Body of pancreas (tissue), 4 donors: ENCODE results near the gene ASPDH. TPM values are rescaled to one million over a fixed set of nuclear protein-coding genes. Genes with fewer than 3 reads are reported as not detected.

Source experiments
- ATAC-seq: fragments of 150-250 bp; one replicate; pipeline ENCODE4 v1.9.1; 2016
- DNase-seq, 4 donors: peaks; one replicate each; pipeline ENCODE4 v3.0.0-alpha.2; 2019
- H3K27ac ChIP-seq, 4 donors: fragments of 200-600 bp; sonication (generic); 1 replicate in 3 of 4; 2 replicates in 1 of 4; pipeline versions ENCODE4 v1.5.1 to v1.6.1; 2016 to 2019; ENCODE audit warnings: mild to moderate bottlenecking in 1 of 4, mixed read lengths in 1 of 4, moderate library complexity in 1 of 4
- H3K27me3 ChIP-seq, 2 donors: fragments of 200-600 bp; sonication (generic); one replicate each; pipeline ENCODE4 v1.6.0; 2016; ENCODE audit warnings: mild to moderate bottlenecking in 1 of 2
- H3K36me3 ChIP-seq, 2 donors: fragments of 200-600 bp; sonication (generic); replicated peaks in 1 of 2; 2 replicates each; pipeline ENCODE4 v1.5.1; 2016; ENCODE audit warnings: low read depth in 2 of 2; ENCODE audit not compliant: insufficient read depth in 1 of 2
- H3K4me1 ChIP-seq: fragments of 200-600 bp; sonication (generic); one replicate; pipeline ENCODE4 v1.6.0; 2016
- H3K4me3 ChIP-seq, 2 donors: fragments of 200-600 bp; sonication (generic); 1 replicate in 1 of 2; 2 replicates in 1 of 2; pipeline ENCODE4 v1.5.1; 2016 to 2019
- H3K9me3 ChIP-seq, 3 donors: fragments of 200-600 bp; sonication (generic); 1 replicate in 2 of 3; 2 replicates in 1 of 3; pipeline ENCODE4 v1.5.1; 2016
- CTCF ChIP-seq, 7 experiments: fragments of 450-650 bp in 4 of 7; fragments of 200-600 bp in 3 of 7; sonication (generic) in 3 of 7; IDR thresholded peaks; one replicate each; pipeline ENCODE4 v1.5.1; 2016 to 2019; ENCODE audit warnings: antibody characterized with exemption in 7 of 7
- POLR2A ChIP-seq, 3 donors: fragments of 450-650 bp; IDR thresholded peaks; one replicate each; pipeline ENCODE4 v1.6.1; 2016; ENCODE audit warnings: antibody characterized with exemption in 3 of 3, mild to moderate bottlenecking in 2 of 3
- WGBS, 2 donors: methylation state at CpG; one replicate each; pipeline ENCODE4 v1.1.5; 2017; 5-methylcytosine and 5-hydroxymethylcytosine counted together
- intact Hi-C: fragments of 100-400 bp; cut with DNase I; formaldehyde crosslinking; loops from one replicate; pipeline ENCODE4 v1.15.1; 2023
- total RNA-seq, 2 donors: library from RNA; depleted of rRNA; stranded (reverse); fragments of >200 nt; gene quantifications; one replicate each; pipeline ENCODE4 v1.1.0, GENCODE V29; 2016

ASPDH gene
- total RNA-seq, 2 donors from 2014 or later = not detected

GRCh38 chr19:50509366-50509765, 4.3 kb downstream of the ASPDH start:
- no peaks in the 10 kb centered on the region for H3K9me3 ChIP-seq
- 83 to 88% methylated on average over 11 of the region's 11 CpGs for WGBS, 2 donors
- peaks cover 9% of the 10 kb centered on the region for H3K4me1 ChIP-seq
- intact Hi-C loops = no loop called here
- H3K36me3 ChIP-seq = no peaks in the 10 kb centered on the region
- H3K4me3 ChIP-seq = no peak overlapping the region
- no peaks in the 10 kb centered on the region for H3K27me3 ChIP-seq
- TF ChIP-seq CTCF (IDR thresholded peaks at IDR 0.05) (no peak), POLR2A (IDR thresholded peaks at IDR 0.05) (no peak)
- DNase-seq = no peak
- ATAC-seq = no peak
- H3K27ac ChIP-seq = no peak overlapping the region

DNA sequence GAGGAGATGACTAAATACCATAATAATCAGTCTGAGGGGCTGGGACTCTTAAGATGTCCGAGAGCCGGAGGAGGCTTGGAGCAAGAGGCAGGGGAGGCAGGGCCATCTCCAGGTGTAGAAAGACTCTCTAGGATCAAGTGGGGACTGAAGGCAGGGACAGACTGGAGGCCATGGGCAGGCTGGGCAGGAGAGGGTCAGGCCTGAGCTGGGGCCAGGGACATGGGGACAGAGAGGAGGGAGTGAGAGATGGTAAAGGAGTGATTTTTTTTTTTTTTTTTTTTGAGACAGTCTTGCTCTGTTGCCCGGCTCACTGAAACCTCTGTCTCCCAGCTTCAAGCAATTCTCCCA, 4.9 kb downstream of the ASPDH start:
- peaks cover 9% of the 10 kb centered on the region for H3K4me1 ChIP-seq
- H3K27ac ChIP-seq = no peak overlapping the region
- H3K4me3 ChIP-seq = no peak overlapping the region
- intact Hi-C loops = no loop called here
- no peak for ATAC-seq
- DNase-seq = no peak
- no peaks in the 10 kb centered on the region for H3K27me3 ChIP-seq
- WGBS, 2 donors = 86% methylated on average over 3 of the region's 3 CpGs
- no peak for TF ChIP-seq POLR2A (IDR thresholded peaks at IDR 0.05)
- no peak for TF ChIP-seq CTCF (IDR thresholded peaks at IDR 0.05)
- no peaks in the 10 kb centered on the region for H3K36me3 ChIP-seq
- no peaks in the 10 kb centered on the region for H3K9me3 ChIP-seq

GRCh38 chr19:50507376-50507775, 6.3 kb downstream of the ASPDH start:
- Histone ChIP-seq H3K9me3 (no peaks in the 10 kb centered on the region), H3K4me3 (no peak overlapping the region), H3K27me3 (no peaks in the 10 kb centered on the region), H3K27ac (no peak overlapping the region), H3K36me3 (no peaks in the 10 kb centered on the region), H3K4me1 (peaks cover 9% of the 10 kb centered on the region)
- TF ChIP-seq POLR2A (IDR thresholded peaks at IDR 0.05) (no peak), CTCF (IDR thresholded peaks at IDR 0.05) (no peak)
- intact Hi-C loops = no loop called here
- DNase-seq (no peak), ATAC-seq (no peak)
- 88 to 93% methylated on average over 4 to 8 of the region's 8 CpGs for WGBS, 2 donors

DNA sequence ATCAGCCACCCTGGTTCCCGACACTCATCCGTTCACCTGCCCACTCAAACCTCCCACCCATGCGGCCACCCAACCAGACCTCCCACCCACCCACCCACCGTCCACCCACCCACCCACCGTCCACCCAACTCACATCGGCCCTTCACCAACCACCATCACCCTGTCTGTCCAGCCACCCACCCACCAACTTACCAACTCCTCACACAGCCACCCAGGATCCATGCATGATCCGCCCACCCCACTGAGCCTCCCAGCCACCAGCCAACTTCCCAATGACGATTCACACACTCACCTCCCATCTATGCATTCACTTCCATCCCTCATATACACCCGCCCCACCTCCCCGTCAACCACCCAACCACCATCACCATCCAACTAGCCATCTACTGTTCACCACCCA, 7.0 kb downstream of the ASPDH start:
- H3K36me3 ChIP-seq = no peaks in the 10 kb centered on the region
- H3K27me3 ChIP-seq = no peaks in the 10 kb centered on the region
- no peak for ATAC-seq
- H3K27ac ChIP-seq = no peak overlapping the region
- WGBS, 2 donors = 90 to 95% methylated on average over 4 to 10 of the region's 10 CpGs
- H3K4me3 ChIP-seq = no peak overlapping the region
- H3K4me1 ChIP-seq = peaks cover 9% of the 10 kb centered on the region
- no peak for DNase-seq
- H3K9me3 ChIP-seq = no peaks in the 10 kb centered on the region
- intact Hi-C loops = no loop called here
- no peak for TF ChIP-seq CTCF (IDR thresholded peaks at IDR 0.05)
- no peak for TF ChIP-seq POLR2A (IDR thresholded peaks at IDR 0.05)

DNA sequence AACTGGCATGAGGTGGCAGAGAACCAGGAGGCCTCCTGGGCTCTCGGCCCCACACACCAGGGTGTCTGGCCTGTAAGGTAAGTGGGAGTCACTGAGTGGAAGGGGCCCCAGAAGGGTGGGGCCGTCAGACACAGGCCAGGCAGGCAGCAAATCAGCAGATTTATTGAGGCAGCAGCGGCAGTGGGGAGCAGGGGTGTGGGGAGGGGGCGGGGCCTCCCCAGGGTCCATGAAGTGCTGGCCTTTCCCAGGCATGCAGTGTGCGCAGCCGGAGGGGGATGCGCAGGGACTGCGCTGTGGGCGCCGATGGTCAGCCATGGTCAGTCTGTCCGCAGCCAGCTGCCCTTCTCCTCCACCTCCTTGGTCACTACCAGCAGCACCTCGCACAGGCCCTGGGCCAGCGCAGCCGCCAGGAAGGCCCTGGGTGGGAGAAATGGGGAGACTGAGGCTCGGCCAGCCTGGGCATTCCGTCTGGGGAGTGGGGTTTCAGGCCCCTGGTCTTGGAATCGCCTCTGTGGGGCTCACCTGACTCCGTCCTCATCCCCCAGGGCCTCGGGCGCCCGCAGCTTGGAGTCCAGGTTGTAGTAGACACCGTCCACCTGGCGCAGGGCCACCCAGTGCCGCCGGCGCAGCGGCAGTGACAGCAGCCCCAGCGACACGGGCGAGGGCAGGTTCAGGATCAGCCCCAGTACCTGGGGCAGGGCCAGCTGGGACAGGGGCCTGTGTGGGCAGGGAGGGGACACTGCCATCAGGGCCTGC, 7.7 kb downstream of the ASPDH start:
- Histone ChIP-seq H3K27ac (no peak overlapping the region), H3K36me3 (no peaks in the 10 kb centered on the region), H3K4me3 (no peak overlapping the region), H3K27me3 (no peaks in the 10 kb centered on the region), H3K4me1 (peaks cover 9% of the 10 kb centered on the region), H3K9me3 (no peaks in the 10 kb centered on the region)
- intact Hi-C loops = no loop called here
- ATAC-seq = no peak
- DNase-seq = no peak
- TF ChIP-seq CTCF (IDR thresholded peaks at IDR 0.05) = no peak
- no peak for TF ChIP-seq POLR2A (IDR thresholded peaks at IDR 0.05)
- 76 to 95% methylated on average over 2 to 26 of the region's 30 CpGs for WGBS, 2 donors
